HEK293T (cell line): ENCODE measurements around the gene TPGS2.

Experiments used
- BHLHE40 ChIP-seq: fragments of 450-650 bp; IDR thresholded peaks from 2 replicates; pipeline ENCODE4 v1.6.1; 2016; ENCODE audit warnings: mild to moderate bottlenecking, moderate library complexity, borderline replicate concordance
- CTBP1 ChIP-seq: fragments of 450-650 bp; IDR thresholded peaks from 2 replicates; pipeline ENCODE4 v1.6.1; 2016; ENCODE audit warnings: borderline replicate concordance
- ELF4 ChIP-seq: fragments of 450-650 bp; IDR thresholded peaks from 2 replicates; pipeline ENCODE4 v1.6.1; 2017; ENCODE audit warnings: antibody characterized with exemption
- FOXA1 ChIP-seq: fragments of 450-650 bp; IDR thresholded peaks from 2 replicates; pipeline ENCODE4 v1.6.1; 2016; ENCODE audit warnings: mild to moderate bottlenecking
- FOXK2 ChIP-seq: fragments of 450-650 bp; IDR thresholded peaks from 2 replicates; pipeline ENCODE4 v1.6.1; 2016; ENCODE audit warnings: mild to moderate bottlenecking
- FOXM1 ChIP-seq: fragments of 450-650 bp; IDR thresholded peaks from 2 replicates; pipeline ENCODE4 v1.6.1; 2017; ENCODE audit warnings: mild to moderate bottlenecking, borderline replicate concordance
- HDGF ChIP-seq: fragments of 450-650 bp; IDR thresholded peaks from 2 replicates; pipeline ENCODE4 v1.6.1; 2017; ENCODE audit warnings: antibody characterized with exemption, borderline replicate concordance
- LEF1 ChIP-seq: fragments of 450-650 bp; IDR thresholded peaks from 2 replicates; pipeline ENCODE4 v1.6.1; 2017; ENCODE audit warnings: mild to moderate bottlenecking, borderline replicate concordance
- SP1 ChIP-seq: fragments of 450-650 bp; IDR thresholded peaks from 2 replicates; pipeline ENCODE4 v1.6.1; 2017
- SUZ12 ChIP-seq: fragments of 450-650 bp; IDR thresholded peaks from 2 replicates; pipeline ENCODE4 v1.6.1; 2016; ENCODE audit warnings: mild to moderate bottlenecking
- TARDBP ChIP-seq: fragments of 450-650 bp; IDR thresholded peaks from 2 replicates; pipeline ENCODE4 v1.6.1; 2016
- TF ChIP-seq, protein P1 (sequence below): fragments of 450-650 bp; IDR thresholded peaks from 2 replicates; pipeline ENCODE4 v1.6.1; 2016

DNA sequence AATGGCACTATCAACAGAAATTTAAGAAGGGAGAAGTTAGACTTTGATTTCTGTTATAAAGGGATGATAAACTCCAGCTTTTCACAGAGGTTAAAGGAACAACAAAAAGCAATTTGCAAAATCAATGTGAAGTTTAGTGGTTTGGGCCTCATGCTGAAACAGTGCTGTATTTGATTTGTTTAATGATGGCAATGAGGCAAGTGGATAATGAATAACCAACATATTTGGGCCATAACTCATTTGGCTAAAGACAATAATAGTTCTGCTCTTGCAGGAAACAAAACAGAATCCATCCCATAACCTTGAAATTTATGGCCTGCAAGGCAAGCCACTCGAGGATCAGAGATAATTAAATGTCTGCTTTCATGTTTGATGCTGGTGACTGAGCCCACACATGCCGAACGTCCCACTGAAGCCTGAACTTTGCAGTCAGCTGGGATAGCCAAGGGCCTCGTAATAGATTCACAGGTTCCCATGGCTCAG lies 56.5 kb downstream of the TPGS2 start:
- TF ChIP-seq, protein P1, sequence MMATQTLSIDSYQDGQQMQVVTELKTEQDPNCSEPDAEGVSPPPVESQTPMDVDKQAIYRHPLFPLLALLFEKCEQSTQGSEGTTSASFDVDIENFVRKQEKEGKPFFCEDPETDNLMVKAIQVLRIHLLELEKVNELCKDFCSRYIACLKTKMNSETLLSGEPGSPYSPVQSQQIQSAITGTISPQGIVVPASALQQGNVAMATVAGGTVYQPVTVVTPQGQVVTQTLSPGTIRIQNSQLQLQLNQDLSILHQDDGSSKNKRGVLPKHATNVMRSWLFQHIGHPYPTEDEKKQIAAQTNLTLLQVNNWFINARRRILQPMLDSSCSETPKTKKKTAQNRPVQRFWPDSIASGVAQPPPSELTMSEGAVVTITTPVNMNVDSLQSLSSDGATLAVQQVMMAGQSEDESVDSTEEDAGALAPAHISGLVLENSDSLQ, result no peak
- TF ChIP-seq HDGF, result no peak
- no peak for TF ChIP-seq FOXM1
- no peak for TF ChIP-seq SP1
- TF ChIP-seq LEF1, result no peak
- no peak for TF ChIP-seq BHLHE40
- TF ChIP-seq ELF4, result no peak
- no peak for TF ChIP-seq FOXK2
- TF ChIP-seq SUZ12, result no peak
- TF ChIP-seq FOXA1, result no peak
- TF ChIP-seq TARDBP, result no peak
- TF ChIP-seq CTBP1, result no peak
